Measurements from ENCODE around the gene ANKRD23. TPM values are rescaled to one million over a fixed set of nuclear protein-coding genes. Genes with fewer than 3 reads are reported as not detected.
A peak's percentile ranks its signal among the peaks of the same experiment; 100 is the strongest.

The ANKRD23 gene
- total and polyA plus RNA-seq, 2 of the 13 experiments (the other 11 are each of a cell fraction or from before 2014, with no cell fraction given), result 1.5 to 1.6 TPM

GRCh38 chr2:96792772-96793749 lies 50.8 kb downstream of the ANKRD23 start (continued):
- TF ChIP-seq MLXIP (CRISPR knock-in tag; IDR thresholded peaks at IDR 0.05; ENCODE audit: borderline replicate concordance), result no peak
- peak; percentile 25; the same call in 1 of the 2 replicates for TF ChIP-seq ZFY (CRISPR knock-in tag; IDR thresholded peaks at IDR 0.05)
- no peak for TF ChIP-seq BHLHE40 (IDR thresholded peaks at IDR 0.05; ENCODE audit: low read length)
- TF ChIP-seq ZNF33A (CRISPR knock-in tag; IDR thresholded peaks at IDR 0.05; ENCODE audit: borderline replicate concordance), result no peak
- peak; percentile 58; the same call in 1 of the 2 replicates for TF ChIP-seq ZSCAN25 (CRISPR knock-in tag; IDR thresholded peaks at IDR 0.05)
- peak; percentile 55 for TF ChIP-seq RAD21 (CRISPR knock-in tag; IDR thresholded peaks at IDR 0.05)
- no peak for TF ChIP-seq RORA (CRISPR knock-in tag; IDR thresholded peaks at IDR 0.05)
- TF ChIP-seq MTA1 (CRISPR knock-in tag; IDR thresholded peaks at IDR 0.05; ENCODE audit: borderline replicate concordance), result peak; percentile 67; the same call in 1 of the 2 replicates
- 0 out of 2 replicates have a peak, but pooled peaks have one; percentile 10 for TF ChIP-seq IRF2 (CRISPR knock-in tag; IDR thresholded peaks at IDR 0.05)
- TF ChIP-seq ZNF740 (CRISPR knock-in tag; IDR thresholded peaks at IDR 0.05), result no peak
- no peak for TF ChIP-seq ZNF790 (CRISPR knock-in tag; IDR thresholded peaks at IDR 0.05; ENCODE audit: borderline replicate concordance)
- no peak for TF ChIP-seq NCOR1 (IDR thresholded peaks at IDR 0.05; ENCODE audit: borderline replicate concordance, low read length)
- TF ChIP-seq ZNF24 (IDR thresholded peaks at IDR 0.05), result no peak
- TF ChIP-seq FUBP1 (CRISPR knock-in tag; IDR thresholded peaks at IDR 0.05; ENCODE audit: borderline replicate concordance), result no peak
- no peak for TF ChIP-seq ZSCAN9 (CRISPR knock-in tag; IDR thresholded peaks at IDR 0.05; ENCODE audit: borderline replicate concordance)
- no peak for TF ChIP-seq TBX2 (CRISPR knock-in tag; IDR thresholded peaks at IDR 0.05; ENCODE audit: borderline replicate concordance)
- TF ChIP-seq NR2F6 (IDR thresholded peaks at IDR 0.05), result peak; percentile 68
- TF ChIP-seq NR2F6 (CRISPR knock-in tag; IDR thresholded peaks at IDR 0.05), result no peak
- no peak for TF ChIP-seq HMGXB3 (CRISPR knock-in tag; IDR thresholded peaks at IDR 0.05; ENCODE audit: borderline replicate concordance)
- no peak for TF ChIP-seq ZNF570 (CRISPR knock-in tag; IDR thresholded peaks at IDR 0.05; ENCODE audit: borderline replicate concordance)

Data from HepG2 (cell line).